Raji (cell line): ENCODE results near the gene KRTAP9-1.
"Not testable (repeated sequence)": the region's sequence is repeated elsewhere in the genome, so short reads cannot be mapped to it uniquely, and the experiment has no call there.

Experiments used
- POLR2A ChIP-seq: IDR thresholded peaks from 2 replicates; pipeline ENCODE4 v1.6.1; 2011; ENCODE audit warnings: low read depth, low read length, control low read depth; ENCODE audit not compliant: insufficient read depth

Gene KRTAP9-1

GRCh38 chr17:41226051-41226450 is 36.4 kb downstream of the KRTAP9-1 start:
- TF ChIP-seq POLR2A, result no peak

- not testable (repeated sequence) for TF ChIP-seq POLR2A
Measured at GRCh38 chr17:41226598-41227095, 37.0 kb downstream of the KRTAP9-1 start, which contains the start of gene KRTAP9-2. Gene KRTAP9-2, plus strand, starts transcription at chr17:41226648. Its CDS starts 7 bp downstream, at chr17:41226655.

- no peak for TF ChIP-seq POLR2A
Measured at GRCh38 chr17:41230094-41230493, 40.4 kb downstream of the KRTAP9-1 start.

- no peak for TF ChIP-seq POLR2A
Measured at GRCh38 chr17:41231731-41232130, 42.0 kb downstream of the KRTAP9-1 start.

GRCh38 chr17:41232399-41233105 is 42.9 kb downstream of the KRTAP9-1 start, which contains the start of gene KRTAP9-3:
Gene KRTAP9-3, plus strand, starts transcription at chr17:41232449. Its CDS starts 53 bp downstream, at chr17:41232502.
- not testable (repeated sequence) for TF ChIP-seq POLR2A

- not testable (repeated sequence) for TF ChIP-seq POLR2A
Measured at GRCh38 chr17:41237949-41238437, 48.3 kb downstream of the KRTAP9-1 start, which contains the start of gene KRTAP9-8. Gene KRTAP9-8, plus strand, starts transcription at chr17:41237999. Its CDS starts 53 bp downstream, at chr17:41238052.
